ENCODE measurements around the gene SH3PXD2A. TPM values are rescaled to one million over a fixed set of nuclear protein-coding genes. Genes with fewer than 3 reads are reported as not detected.

Gene SH3PXD2A
- total and polyA plus RNA-seq, 2 of the 4 experiments (the other 2 are of a cell fraction) = 6.3 to 23.0 TPM

GRCh38 chr10:103829838-103830465 is 25.4 kb downstream of the SH3PXD2A start:
- CTCF ChIA-PET = no interaction called here
- Histone ChIP-seq H4K20me1 (ENCODE audit: insufficient read depth, low read length) (peaks cover 3% of the 10 kb centered on the region; the same call in 1 of the 2 replicates), H2BK5ac (ENCODE audit: low read depth, low read length, poor library complexity, severe bottlenecking) (no peak overlapping the region)

More at GRCh38 chr10:103829838-103830465, 25.4 kb downstream of the SH3PXD2A start:
- in situ Hi-C loops (cut with MboI; ENCODE audit: low sequenced_read_pairs) (no loop called here), intact Hi-C loops (cut with micrococcal nuclease) (no loop called here), dilution Hi-C loops (cut with HindIII; ENCODE audit: low sequenced_read_pairs, unreplicated experiment) (no loop called here)
- Histone ChIP-seq H3K4me2 (ENCODE audit: low read depth, low read length) (no peak overlapping the region), H4K5ac (ENCODE audit: low read depth, low read length) (no peak overlapping the region), H3K27me3 (ENCODE audit: control insufficient read depth, insufficient read depth, low read length) (no peaks in the 10 kb centered on the region), H3K4ac (ENCODE audit: low read depth, low read length) (no peak overlapping the region), H4K91ac (ENCODE audit: insufficient read depth, low read depth, low read length) (no peak overlapping the region), H3K4me3 (ENCODE audit: insufficient read depth, low read depth, low read length) (no peak overlapping the region), H4K8ac (ENCODE audit: low read depth in 2 of 2, low read length in 2 of 2) (no peak overlapping the region), H3K23ac (ENCODE audit: low read depth, low read length) (peak overlapping the region; percentile 73; the same call in 1 of the 2 replicates), H2AK9ac (replicated peaks; ENCODE audit: low read depth, low read length, poor library complexity) (no peak overlapping the region), H3K18ac (ENCODE audit: low read depth, low read length) (no peak overlapping the region), H3K9me1 (ENCODE audit: insufficient read depth, low read length) (peaks cover 7% of the 10 kb centered on the region; the same call in 1 of the 2 replicates), H3K79me1 (ENCODE audit: low read depth in 1 of 2, low read length in 2 of 2) (peaks cover 19 to 43% of the 10 kb centered on the region in 2 experiments), H3K9ac (ENCODE audit: low read depth, low read length) (no peak overlapping the region), H3K14ac (replicated peaks; ENCODE audit: low read depth, low read length) (0 out of 2 replicates have a peak overlapping the region, but pooled peaks have one; percentile 55), H3K4me1 (ENCODE audit: control insufficient read depth, insufficient read depth, low read length) (peaks cover 18% of the 10 kb centered on the region), H2BK20ac (ENCODE audit: low read depth, low read length) (no peak overlapping the region), H2AFZ (replicated peaks; ENCODE audit: low read length, poor library complexity) (no peak overlapping the region), H2AK5ac (ENCODE audit: low read depth, low read length) (no peak overlapping the region), H3K36me3 (ENCODE audit: control insufficient read depth, insufficient read depth, low read length) (no peaks in the 10 kb centered on the region), H2BK120ac (ENCODE audit: low read depth, low read length) (no peak overlapping the region), H3K56ac (ENCODE audit: extremely low read depth, insufficient read depth, low read length) (no peak overlapping the region), H3K9me3 (ENCODE audit: control insufficient read depth, insufficient read depth, low read length) (no peaks in the 10 kb centered on the region), H3K27ac (ENCODE audit: insufficient read depth, low read length) (no peak overlapping the region), H2BK15ac (ENCODE audit: low read depth, low read length) (no peak overlapping the region; the same call in 2 of the 3 replicates)
- WGBS, 2 experiments (ENCODE audit: extremely low coverage in 2 of 2, insufficient read length in 1 of 2) = 100% methylated on average over 1 of the region's 5 CpGs; no CpG with 5 or more reads in 1 of the 2 experiments
- no peak for TF ChIP-seq FOS (IDR thresholded peaks at IDR 0.05; ENCODE audit: low read depth, low read length)
- TF ChIP-seq MAZ (IDR thresholded peaks at IDR 0.05; ENCODE audit: borderline replicate concordance, low read depth, low read length) = no peak
- TF ChIP-seq MAFK (IDR thresholded peaks at IDR 0.05; ENCODE audit: low read depth, low read length) = no peak
- no peak for TF ChIP-seq RAD21 (IDR thresholded peaks at IDR 0.05; ENCODE audit: low read length)
- TF ChIP-seq RFX5 (IDR thresholded peaks at IDR 0.05; ENCODE audit: low read depth, low read length) = no peak
- no peak for TF ChIP-seq ELK1 (IDR thresholded peaks at IDR 0.05; ENCODE audit: borderline replicate concordance, low read depth, low read length)
- TF ChIP-seq CTCF (conservative IDR thresholded peaks at IDR 0.05; ENCODE audit: low read depth, low read length) = no peak
- TF ChIP-seq MXI1 (IDR thresholded peaks at IDR 0.05; ENCODE audit: borderline replicate concordance, low read depth, low read length) = no peak
- no peak for TF ChIP-seq RCOR1 (IDR thresholded peaks at IDR 0.05; ENCODE audit: insufficient replicate concordance, low read length)
- TF ChIP-seq SMC3 (IDR thresholded peaks at IDR 0.05; ENCODE audit: low read depth, low read length) = no peak
- TF ChIP-seq CHD1 (IDR thresholded peaks at IDR 0.05; ENCODE audit: low read depth, low read length) = no peak
- TF ChIP-seq BHLHE40 (IDR thresholded peaks at IDR 0.05; ENCODE audit: low read depth, low read length) = no peak
- TF ChIP-seq USF2 (IDR thresholded peaks at IDR 0.05; ENCODE audit: low read depth, low read length) = no peak
- TF ChIP-seq CEBPB (IDR thresholded peaks at IDR 0.05; ENCODE audit: low read depth, low read length) = no peak
- TF ChIP-seq NFE2L2 (IDR thresholded peaks at IDR 0.05; ENCODE audit: low read depth, low read length) = no peak
- TF ChIP-seq POLR2A (IDR thresholded peaks at IDR 0.05; ENCODE audit: low read depth, low read length) = no peak
- ATAC-seq (ENCODE audit: low read depth) = peak; percentile 57
- BruUV-seq (replicated peaks) = no TSS peak
- no peak for DNase-seq
- POLR2A ChIA-PET (ENCODE audit: unreplicated experiment) = no interaction called here
